ENCODE measurements around the gene APOF. TPM values are rescaled to one million over a fixed set of nuclear protein-coding genes. Genes with fewer than 3 reads are reported as not detected.
A peak's percentile ranks its signal among the peaks of the same experiment; 100 is the strongest.

APOF gene
- total RNA-seq, 6 experiments from 2014 or later, result 110 to 270 (median 205) TPM

DNA sequence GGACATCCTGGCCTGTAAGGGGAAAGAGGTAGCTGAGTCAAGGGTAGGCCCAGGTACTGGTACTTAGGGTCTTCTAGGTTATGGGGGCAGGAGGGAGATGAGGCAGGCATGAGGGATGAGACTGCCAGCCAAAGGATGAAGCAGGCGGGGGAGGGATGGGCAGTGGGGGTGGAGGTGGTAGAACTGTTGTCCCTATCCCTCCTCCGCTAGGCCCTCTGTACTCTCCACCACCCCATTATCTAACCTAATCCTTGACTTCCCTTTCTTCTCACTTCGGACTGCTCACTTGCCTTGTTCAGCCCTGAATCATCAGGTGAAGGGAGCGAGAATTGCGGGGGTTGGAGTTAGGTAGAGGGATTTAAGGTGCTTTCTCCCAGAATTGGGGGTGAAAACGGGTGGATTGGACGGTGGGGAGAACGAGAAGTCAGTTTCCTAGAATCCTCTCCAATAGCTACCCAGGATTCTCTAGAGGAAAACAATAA lies 29.4 kb downstream of the APOF start:
- Histone ChIP-seq H3K27me3 (no peaks in the 10 kb centered on the region), H3K9me3 (no peaks in the 10 kb centered on the region), H3K4me3 (peak overlapping the region; percentile 53 to 68 (median 57)), H3K4me1 (peaks cover 0 to 18% (median 0%) of the 10 kb centered on the region in 4 donors), H3K36me3 (peaks cover 0 to 3% (median under 1%) of the 10 kb centered on the region in 4 donors), H3K27ac (peak overlapping the region; percentile 91 to 94 (median 93))
- ATAC-seq, result peak in 2 of 4 donors; percentile 3 to 4
- intact Hi-C loops (cut with DNase I), result no loop called here
- DNase-seq, result no peak
- 23% methylated on average over 8 of the region's 8 CpGs for WGBS (ENCODE audit: insufficient coverage, low coverage, low lambda C conversion rate, missing lambda C conversion rate)
- TF ChIP-seq, protein P1, sequence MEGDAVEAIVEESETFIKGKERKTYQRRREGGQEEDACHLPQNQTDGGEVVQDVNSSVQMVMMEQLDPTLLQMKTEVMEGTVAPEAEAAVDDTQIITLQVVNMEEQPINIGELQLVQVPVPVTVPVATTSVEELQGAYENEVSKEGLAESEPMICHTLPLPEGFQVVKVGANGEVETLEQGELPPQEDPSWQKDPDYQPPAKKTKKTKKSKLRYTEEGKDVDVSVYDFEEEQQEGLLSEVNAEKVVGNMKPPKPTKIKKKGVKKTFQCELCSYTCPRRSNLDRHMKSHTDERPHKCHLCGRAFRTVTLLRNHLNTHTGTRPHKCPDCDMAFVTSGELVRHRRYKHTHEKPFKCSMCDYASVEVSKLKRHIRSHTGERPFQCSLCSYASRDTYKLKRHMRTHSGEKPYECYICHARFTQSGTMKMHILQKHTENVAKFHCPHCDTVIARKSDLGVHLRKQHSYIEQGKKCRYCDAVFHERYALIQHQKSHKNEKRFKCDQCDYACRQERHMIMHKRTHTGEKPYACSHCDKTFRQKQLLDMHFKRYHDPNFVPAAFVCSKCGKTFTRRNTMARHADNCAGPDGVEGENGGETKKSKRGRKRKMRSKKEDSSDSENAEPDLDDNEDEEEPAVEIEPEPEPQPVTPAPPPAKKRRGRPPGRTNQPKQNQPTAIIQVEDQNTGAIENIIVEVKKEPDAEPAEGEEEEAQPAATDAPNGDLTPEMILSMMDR (IDR thresholded peaks at IDR 0.05), result no peak
- TF ChIP-seq POLR2A (IDR thresholded peaks at IDR 0.05), result no peak

DNA sequence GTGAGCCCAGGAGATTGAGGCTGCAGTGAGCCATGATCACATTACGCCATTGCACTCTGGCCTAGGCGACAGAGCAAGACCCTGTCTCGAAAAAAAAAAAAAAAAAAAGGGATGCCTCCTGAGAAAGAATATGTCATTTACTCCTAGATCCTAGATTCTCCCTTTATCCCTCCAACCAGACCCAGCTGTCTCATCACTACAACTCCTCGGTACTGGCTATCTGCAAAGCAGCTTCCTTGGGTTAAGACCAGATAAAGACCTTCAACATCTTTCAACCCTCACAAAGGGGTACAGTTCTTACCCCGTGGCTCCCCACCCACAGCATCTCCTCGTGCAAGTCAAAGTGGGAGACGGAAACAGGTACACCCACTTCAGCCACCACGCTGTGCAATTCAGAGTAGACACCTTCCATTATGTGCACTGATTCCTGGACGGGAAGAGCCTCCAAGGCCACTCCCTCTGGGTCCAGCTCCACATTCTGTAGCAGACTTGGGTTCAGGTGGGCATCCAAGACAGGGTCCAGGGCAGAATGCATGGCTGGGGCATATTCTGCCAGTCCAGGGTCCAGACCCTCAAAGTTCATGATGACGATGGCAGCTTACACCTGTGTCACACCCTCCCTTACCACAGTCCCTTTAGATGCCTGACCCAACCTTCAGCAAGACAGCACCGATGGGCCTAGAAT lies 30.0 kb downstream of the APOF start:
- intact Hi-C loops (cut with DNase I), result no loop called here
- DNase-seq (no peak), ATAC-seq (no peak)
- 89% methylated on average over 10 of the region's 11 CpGs for WGBS (ENCODE audit: insufficient coverage, low coverage, low lambda C conversion rate, missing lambda C conversion rate)
- Histone ChIP-seq H3K4me1 (peaks cover 0 to 18% (median 0%) of the 10 kb centered on the region in 4 donors), H3K27ac (peak overlapping the region; percentile 91 to 94 (median 93)), H3K9me3 (no peaks in the 10 kb centered on the region), H3K27me3 (no peaks in the 10 kb centered on the region), H3K36me3 (peaks cover 0 to 9% (median 3%) of the 10 kb centered on the region in 4 donors), H3K4me3 (peak overlapping the region; percentile 53 to 68 (median 57))
- TF ChIP-seq, protein P1 (IDR thresholded peaks at IDR 0.05), result no peak
- TF ChIP-seq POLR2A (IDR thresholded peaks at IDR 0.05), result no peak

DNA sequence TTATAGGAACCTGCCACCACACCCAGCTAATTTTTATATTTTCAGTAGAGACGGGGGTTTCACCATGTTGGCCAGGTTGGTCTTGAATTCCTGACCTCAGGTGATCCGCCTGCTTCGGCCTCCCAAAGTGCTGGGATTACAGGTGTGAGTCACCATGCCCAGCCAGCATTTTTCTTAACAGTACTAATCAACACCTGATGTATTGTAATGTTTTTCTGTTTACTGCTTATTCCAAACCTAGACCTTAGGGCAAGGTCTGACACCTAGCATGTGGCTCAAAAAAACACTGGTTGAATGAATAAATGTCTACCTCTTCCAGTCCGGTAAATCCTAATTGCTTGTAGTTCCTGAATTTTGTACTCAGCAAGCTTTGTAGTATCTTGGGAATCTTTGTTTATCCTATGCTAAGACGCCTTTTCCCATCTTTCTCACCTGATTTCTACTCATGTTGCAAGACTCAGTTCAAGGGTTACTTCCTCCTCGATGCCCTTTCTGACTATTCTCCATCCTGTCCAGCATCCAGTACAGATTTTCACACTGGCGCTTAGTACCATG lies 31.6 kb downstream of the APOF start:
- H3K27me3 ChIP-seq, result no peaks in the 10 kb centered on the region
- 73% methylated on average over 6 of the region's 7 CpGs for WGBS (ENCODE audit: insufficient coverage, low coverage, low lambda C conversion rate, missing lambda C conversion rate)
- peaks cover 0 to 18% (median 0%) of the 10 kb centered on the region in 4 donors for H3K4me1 ChIP-seq
- intact Hi-C loops (cut with DNase I), result no loop called here
- H3K4me3 ChIP-seq, result no peak overlapping the region
- no peak for DNase-seq
- no peak for ATAC-seq
- H3K9me3 ChIP-seq, result no peaks in the 10 kb centered on the region
- no peak overlapping the region for H3K27ac ChIP-seq
- TF ChIP-seq, protein P1 (IDR thresholded peaks at IDR 0.05), result no peak
- TF ChIP-seq POLR2A (IDR thresholded peaks at IDR 0.05), result no peak
- peaks cover 0 to 25% (median 10%) of the 10 kb centered on the region in 4 donors for H3K36me3 ChIP-seq

DNA sequence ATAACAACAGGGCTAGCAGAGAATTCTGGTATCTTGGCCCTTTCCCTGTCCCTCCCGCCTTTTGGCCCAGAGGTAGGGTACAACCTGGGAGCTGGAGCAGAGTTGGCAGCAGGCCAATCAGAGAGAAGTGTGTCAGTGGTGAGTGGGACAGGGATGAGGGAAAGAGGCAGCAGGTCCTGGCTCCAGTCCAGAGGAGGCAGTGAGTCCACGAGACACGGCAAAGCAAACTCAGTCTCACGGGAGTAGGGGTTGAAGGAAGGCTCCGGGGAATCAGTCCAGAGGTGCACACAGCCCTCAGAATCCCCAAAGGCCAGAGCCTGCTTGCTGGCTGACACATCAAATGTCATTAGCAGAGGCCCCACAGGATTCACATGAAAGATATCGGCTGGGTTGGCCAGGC lies 36.1 kb downstream of the APOF start:
- ATAC-seq (peak in 2 of 4 donors; percentile 35 to 37), DNase-seq (peak in 1 of 3 donors; percentile 65)
- TF ChIP-seq, protein P1 (IDR thresholded peaks at IDR 0.05), result no peak
- TF ChIP-seq POLR2A (IDR thresholded peaks at IDR 0.05), result no peak
- H3K36me3 ChIP-seq, result peaks cover 0 to 65% (median 36%) of the 10 kb centered on the region in 4 donors
- H3K27me3 ChIP-seq, result no peaks in the 10 kb centered on the region
- H3K9me3 ChIP-seq, result no peaks in the 10 kb centered on the region
- 59% methylated on average over 3 of the region's 6 CpGs for WGBS (ENCODE audit: insufficient coverage, low coverage, low lambda C conversion rate, missing lambda C conversion rate)
- no peak overlapping the region for H3K27ac ChIP-seq
- no peak overlapping the region for H3K4me3 ChIP-seq
- intact Hi-C loops (cut with DNase I), result no loop called here
- peaks cover 0 to 3% (median 0%) of the 10 kb centered on the region in 4 donors for H3K4me1 ChIP-seq

All from right lobe of liver (tissue), 6 donors.